HG03558 (cell line): ENCODE measurements around the gene KNDC1.
"Not testable (repeated sequence)": the region's sequence is repeated elsewhere in the genome, so short reads cannot be mapped to it uniquely, and the experiment has no call there.

Source experiments
- ATAC-seq: cut with Tn5 transposase; IDR thresholded peaks from one replicate; pipeline ENCODE4 v1.9.1; 2021; ENCODE audit warnings: moderate number of reproducible peaks; ENCODE audit not compliant: unreplicated experiment; ENCODE audit errors: extremely low read depth

Gene KNDC1

DNA sequence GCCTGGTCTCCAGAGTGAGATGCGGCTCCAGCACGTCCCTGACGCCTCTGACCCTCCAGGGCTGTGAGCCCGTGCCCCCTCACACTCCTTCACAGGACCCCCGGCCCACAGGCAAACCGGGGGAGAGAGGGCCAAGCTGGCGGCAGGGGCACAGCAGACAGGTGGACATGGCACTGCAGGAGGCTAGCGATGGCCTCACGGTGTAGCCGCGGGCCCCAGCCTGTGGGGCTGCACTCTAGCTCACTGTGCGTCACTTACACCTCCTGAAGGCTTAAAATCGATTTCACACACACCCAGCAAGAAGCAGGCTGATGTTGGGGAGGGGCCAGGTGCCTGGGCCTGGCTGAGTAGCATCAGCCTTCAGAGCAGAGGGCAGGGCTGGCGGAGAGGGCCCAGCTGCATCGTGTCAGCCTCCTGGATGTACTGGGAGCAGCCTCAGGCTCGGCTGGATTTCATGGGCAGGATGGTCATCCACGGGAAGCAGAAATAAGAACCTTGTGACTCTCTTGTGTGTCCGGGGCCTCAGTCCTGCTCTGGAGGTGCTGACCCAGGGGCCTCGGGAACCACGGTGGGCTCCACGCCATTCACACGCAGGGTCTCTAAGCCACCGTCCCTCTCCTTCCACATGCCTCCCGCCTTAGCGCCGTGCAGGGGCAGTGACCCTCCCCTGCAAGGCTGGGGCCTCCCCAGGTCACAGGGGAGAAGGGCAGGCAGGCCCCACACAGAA, 19.4 kb upstream of the KNDC1 start:
- ATAC-seq, result no peak

DNA sequence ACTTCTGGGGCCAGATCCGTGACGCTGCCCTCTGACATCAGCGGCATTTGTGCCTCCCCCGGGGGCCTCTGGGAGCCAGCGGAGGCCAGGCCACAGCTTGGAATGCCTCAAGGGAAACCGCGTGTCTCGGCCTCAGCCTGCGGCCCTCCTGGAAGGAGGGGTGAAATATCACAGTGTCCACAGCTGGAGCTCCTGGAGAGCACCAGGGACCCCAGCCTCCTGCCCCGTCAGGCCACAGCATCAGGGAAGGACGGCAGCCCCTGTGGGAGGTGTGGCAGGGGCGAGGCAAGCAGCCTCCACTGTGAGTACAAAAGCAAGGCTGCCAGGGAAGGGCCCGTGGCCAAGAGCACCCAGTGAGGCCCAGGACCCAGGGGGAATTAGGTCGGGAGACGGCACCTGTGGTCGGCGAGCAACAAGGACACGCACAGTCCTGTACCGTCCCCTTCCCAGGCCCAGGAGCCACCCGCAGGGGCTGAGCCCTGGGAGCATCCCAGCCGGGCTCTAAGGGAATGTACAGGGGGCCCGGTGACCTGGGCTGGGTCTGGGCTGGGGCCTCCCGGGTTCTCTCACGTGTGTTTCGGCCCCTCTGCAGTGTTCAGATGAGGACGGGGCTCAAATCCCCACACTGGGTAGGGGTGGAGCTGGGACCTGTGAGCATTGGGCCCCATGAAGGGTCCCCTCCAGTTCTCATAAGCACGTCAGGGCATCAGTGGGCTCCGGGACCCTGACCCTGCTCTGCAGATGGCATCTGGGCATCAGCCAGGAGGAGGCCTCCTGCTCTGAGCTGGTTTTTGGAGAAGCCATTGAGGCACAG, 18.7 kb upstream of the KNDC1 start:
- ATAC-seq, result no peak

DNA sequence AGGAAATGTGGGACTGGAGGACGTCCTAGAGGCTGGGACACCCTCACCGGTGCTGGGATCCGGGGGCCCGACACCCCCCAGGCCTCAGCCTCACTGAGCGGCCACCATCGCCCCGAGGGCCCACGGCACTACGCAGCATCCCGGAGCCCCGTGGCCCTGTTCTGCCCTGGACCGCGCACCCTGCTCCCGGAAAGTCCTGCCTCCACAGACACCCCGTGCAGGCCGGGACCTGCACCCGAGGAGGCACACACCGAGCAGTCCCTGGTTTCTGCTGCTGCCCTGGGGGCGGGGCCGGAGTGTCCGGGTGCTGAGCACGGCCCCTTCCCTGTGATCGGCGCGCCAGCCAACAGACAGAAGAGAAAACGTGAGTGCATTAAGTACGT, 18.1 kb upstream of the KNDC1 start:
- no peak for ATAC-seq

DNA sequence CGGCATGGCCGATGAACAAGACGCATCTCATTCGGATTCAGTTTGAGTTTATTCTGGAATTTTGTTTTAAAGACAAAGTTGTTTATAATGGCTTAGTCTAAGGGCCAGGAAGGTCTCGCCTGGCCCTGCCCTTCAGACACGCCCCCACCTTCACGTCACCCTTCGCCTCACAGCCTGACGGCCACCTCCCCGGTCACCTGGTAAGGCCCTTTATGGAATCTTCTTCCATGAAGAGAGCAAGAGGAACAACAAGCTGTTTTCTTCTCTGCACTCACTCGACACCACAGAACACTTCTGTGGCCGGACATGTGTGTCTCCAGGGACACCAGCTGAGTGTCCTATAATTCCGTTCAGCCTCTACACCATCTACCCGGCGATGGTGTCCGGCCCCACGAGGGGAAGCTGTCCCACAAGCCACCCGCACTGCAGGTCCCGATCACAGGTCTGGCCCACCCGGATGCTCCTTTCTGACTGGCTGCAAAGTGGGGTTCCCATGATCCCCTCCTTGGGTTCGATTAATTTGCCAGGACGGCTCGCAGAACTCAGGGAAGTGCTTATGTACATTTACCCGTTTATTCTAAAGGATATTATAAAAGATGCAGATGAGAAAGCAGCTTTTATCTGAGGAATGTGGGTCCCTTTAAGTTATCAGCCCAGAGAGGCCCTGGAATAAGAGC, 17.4 kb upstream of the KNDC1 start:
- no peak for ATAC-seq

DNA sequence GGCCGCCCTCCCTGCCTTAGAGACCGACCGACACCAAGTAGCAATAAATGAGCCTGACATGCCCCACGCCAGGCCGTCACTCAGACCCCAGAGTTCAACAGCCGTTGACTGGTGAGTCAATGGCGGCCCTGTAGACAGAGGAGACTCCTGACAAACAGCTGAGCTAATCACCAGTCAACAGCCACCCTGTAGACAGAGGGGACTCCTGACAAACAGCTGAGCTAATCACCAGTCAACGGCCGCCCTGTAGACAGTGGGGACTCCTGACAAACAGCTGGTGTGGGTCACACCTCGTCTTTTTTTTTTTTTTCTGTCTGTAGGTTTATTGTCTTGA, 16.9 kb upstream of the KNDC1 start:
- no peak for ATAC-seq

DNA sequence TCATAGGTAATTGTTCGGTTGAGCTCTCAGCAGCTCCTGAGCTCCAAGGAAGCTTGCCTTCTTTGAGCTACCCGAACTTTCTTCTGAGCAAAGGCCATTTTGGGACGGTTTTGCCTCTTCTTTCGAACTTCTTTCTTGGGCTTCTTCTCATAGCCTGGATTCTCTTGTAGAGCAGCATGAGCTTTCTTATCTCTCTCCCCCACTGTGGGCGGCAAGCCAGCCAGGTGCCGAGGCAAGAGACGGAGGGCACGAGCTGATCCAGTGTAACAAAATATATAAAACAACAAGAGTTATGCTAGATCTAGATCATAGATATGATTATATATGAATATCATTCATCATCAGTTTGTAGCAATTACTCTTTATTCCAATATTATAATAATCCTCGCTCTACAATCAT, 16.5 kb upstream of the KNDC1 start:
- no peak for ATAC-seq

DNA sequence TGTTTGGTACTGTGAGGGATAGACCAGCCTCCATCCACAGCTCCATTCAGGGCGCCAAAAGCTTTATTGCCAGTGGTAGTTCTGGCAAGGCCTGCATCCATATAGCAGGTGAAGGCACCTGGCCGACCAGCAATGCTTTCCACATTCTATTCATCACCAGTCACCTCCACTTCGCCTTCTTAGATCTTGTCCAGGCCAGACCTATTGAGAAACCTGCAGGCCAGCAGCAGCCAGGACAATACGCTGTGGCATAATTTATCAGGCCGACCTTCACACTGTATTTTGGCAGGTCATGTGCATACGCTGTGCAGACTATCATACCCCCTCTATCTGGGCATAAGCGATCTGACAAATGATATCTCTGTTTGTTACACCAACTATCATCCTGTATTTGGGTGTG, 15.2 kb upstream of the KNDC1 start:
- ATAC-seq, result no peak

DNA sequence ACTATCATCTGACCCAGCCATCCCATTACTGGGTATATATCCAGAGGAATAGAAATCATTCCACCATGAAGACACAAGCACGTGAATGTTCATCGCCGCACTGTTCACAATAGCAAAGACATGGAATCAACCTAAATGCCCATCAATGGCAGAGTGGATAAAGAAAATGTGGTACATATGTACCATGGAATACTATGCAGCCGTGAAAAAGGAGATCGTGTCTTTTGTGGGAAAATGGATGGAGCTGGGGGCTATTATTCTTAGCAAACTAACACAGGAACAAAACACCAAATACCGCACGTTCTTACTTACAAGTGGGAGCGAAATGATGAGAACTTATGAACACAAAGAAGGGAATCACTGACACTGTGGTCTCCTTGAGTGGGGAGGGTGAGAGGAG, 9.8 kb upstream of the KNDC1 start:
- no peak for ATAC-seq

DNA sequence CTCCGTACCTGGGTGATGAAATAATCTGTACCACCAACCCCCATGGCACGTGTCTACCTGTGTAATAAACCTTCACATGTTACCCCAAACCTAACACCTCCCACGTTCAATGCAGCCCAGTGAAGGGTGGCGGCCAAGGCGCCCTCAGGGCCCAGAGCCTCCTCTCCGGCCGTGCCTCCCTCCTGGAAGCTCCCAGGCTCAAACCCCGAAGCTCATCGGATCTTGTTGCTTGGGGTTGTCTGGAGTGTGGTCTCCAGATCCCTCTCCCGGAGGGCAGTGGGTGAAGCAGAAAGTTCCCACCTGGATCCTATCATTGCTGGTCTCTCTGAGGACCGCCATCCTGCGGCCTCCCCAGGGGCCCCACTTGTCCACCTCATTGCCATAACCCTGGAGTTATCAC, 9.4 kb upstream of the KNDC1 start:
- ATAC-seq, result no peak

DNA sequence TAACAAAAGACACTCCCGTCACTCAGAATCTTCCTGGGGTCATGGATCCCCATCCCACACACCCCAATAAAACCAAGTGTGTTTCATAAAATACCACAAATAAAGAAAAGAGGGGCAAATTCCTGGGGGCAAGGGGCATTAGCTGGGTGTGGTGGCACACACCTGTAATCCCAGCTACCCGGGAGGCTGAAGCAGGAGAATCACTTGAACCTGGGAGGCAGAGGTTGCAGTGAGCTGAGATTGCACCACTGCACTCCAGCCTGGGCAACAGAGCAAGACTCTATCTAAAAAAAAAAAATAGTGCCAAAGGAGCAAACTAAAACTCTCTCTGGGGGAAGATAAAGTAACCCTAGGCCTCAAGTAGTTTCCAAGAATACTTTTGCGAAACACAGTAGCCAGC, 8.9 kb upstream of the KNDC1 start:
- ATAC-seq, result not testable (repeated sequence)

DNA sequence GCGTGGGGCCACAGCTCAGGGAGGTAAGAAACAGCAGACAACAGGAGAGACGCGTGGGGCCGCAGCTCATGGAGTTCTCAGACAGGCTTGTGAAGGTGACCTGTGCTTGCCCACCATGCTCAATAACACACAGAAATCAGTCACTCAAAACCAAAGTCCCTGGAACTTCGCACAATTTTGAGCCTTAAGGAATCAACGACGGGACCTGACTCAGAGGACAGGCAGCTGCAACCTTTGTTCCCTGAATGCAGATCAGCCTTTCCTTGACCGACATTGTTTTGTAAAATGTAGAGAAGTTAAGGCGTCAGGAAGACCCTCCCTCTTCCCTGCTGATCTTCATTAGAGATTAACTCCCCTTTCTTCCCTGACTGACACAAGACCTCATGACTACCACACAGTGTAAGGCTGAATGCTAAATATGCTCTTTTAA, 8.5 kb upstream of the KNDC1 start:
- ATAC-seq, result no peak

DNA sequence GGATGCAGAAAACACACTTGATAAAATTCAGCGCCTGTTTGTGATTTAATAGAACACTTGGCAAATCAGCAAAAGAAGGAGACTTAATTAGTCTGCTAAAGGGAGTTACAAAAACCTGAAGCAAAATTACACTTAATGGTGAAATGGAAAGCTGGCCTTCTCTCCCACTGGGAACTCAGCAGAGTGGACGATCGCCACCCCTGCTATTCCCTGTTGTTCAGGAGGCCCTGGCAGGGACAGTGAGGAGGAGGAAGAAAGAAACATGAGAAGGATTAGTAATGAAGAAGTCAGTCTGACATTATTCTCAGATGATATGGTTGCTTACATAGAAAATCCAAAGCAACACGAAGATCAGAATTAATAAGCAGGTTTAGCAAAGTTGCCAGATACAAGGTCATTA, 5.6 kb upstream of the KNDC1 start:
- no peak for ATAC-seq

DNA sequence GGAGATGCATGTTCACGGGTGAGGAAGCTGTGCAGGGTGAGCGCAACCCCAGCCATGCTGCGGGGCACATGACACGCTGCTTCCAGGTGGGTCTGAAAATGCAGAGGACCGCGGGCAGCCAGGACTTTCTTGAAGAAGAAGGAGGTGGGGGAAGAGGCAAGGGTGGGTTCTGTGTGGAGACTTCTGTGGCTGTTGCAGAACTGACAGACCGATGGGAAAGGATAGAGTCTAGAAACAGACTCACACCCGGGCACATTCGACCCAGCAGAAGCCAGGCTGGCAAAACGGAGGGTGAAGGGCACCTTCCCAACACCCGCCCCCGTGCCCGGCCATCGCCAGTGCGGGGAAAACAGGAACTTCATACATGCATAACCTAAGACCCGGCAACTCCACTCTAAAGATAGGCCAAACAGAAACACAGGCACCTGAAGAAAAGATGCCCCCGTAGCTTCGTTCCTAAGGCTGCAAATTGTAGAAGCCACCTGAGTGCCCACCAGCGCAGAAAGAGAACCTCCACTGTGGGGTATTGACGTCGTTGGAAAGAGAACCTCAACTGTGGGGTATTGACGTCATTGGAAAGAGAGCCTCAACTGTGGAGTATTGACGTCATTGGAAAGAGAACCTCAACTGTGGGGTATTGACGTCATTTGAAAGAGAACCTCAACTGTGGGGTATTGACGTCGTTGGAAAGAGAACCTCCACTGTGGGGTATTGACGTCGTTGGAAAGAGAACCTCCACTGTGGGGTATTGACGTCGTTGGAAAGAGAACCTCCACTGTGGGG, 4.8 kb upstream of the KNDC1 start:
- no peak for ATAC-seq

DNA sequence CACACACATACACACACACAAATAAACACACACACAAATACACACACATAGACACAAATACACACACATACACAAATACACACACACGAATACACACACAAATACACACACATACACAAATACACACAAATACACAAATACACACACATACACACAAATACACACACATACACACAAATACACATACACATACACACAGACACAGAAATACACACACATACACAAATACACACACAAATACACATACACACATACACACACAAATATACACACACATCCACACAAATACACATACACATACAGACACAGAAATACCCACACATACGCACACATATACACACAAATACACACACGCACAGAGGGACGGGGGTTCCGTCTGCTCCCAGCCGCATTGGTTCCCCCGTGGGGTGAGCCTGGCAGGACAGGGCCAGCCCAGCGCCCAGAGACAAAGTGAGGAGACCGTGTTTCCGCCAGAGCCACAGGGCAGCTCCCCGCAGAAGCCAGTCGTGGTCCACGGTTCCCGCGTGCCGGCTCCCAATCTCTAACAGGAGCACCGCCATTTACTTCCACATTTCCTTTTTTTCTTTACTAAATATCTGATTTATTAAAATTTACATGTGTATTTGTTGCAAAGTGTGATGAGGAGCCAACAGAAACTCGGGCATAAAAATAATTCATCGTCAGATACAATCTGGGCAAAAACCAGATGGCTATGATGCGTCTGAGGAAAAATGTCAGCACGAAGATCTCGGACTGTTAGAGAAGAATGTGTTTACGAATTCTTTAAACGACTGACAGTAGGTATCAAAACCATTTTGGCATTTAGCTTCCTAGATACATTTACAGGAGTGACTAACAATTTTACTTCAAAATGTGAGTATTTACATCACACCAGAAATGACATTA, 3.1 kb upstream of the KNDC1 start:
- ATAC-seq, result no peak

DNA sequence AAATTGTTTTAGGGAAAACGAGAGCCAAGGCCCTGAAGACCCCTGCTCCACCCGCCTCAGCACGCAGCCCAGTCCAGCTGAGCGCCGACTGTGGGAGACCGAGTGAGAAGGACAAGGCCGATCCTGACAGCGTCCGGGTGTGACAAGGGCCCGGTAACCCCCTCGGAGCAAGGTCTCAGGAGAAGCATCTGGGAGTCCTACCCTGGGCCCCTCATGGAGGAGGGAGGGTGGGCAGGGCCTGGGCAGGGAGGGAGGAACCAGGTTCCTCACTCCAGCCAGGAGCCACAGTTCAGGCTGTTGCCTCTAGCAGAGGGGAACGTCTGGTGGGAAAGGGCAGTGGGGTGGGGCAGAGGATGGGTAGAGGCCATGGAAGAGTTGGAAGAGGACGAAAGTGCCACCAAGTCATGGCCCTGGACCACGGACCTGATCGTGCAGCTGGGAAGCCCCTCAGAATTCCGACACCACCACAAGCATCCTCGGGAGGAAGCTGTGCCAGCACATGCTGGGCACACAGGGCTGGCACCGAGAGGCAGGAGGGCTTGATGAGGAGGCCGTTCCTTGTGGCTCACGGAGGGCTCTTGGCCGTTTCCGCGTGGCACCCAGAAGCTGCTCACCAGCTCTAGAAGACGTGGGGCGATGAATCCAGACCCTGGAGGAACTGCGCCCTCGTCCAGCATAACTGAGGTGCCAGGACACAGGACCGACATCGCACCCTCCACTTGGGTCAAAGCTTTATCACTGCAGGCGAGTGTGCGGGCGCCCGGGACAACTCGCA, 2.2 kb upstream of the KNDC1 start:
- ATAC-seq, result no peak

DNA sequence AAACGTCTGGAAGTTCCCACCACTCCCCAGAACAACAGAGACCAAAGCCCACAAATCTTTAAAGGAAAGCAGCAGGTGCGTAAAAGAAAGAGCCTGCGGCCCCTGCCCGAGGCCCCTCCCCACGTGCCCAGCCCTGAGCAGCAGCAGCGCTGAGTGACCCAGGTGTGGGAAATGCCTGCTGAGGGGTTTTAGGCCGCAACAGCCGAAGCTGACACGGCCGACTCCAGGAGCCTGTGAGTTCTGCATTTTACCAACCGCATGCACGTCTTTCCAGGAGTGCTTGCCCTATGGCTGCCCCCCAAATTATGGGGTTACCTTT, 1.6 kb upstream of the KNDC1 start:
- ATAC-seq, result no peak

DNA sequence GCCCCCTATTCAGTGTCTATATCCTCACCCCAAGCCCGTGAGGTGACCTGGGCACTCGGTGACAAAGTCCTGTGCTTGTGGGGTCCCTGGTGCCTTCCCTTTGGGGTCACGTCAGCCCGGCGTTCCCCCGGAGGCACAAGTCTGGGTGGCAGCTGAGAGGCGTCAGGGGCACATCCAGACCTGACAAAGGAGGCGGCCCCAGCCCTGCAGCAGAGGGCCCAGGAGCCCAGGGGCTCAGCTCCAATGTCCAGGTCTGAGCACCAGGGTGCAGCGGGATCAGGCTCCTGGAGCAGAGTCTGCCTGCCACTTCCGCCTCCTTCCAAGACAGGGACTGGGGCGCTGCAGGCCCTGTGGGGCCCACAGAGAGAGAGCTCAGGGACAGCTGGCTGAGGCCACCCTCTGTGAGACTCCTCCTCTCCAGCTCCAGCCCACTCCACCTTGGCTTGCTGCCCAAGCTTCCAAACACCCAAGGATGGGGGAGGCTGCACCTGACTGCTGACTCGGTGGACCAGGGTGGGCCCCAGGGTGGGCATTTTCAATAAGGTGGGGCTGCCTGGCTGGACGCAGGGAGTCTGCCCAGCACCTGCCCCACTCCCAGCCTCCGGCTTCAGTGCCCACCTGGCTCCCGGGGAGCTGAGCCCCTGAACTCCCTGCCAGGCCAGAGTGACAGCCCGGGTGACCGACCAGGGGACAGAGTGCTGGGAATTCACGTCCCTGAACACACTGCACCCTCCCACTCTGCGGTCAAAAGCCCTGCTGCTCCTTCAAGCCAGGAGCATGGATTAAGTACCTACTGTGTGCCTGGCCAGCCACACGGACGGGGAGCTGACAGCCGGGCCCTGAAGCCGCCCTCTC, 1.0 kb upstream of the KNDC1 start:
- no peak for ATAC-seq

DNA sequence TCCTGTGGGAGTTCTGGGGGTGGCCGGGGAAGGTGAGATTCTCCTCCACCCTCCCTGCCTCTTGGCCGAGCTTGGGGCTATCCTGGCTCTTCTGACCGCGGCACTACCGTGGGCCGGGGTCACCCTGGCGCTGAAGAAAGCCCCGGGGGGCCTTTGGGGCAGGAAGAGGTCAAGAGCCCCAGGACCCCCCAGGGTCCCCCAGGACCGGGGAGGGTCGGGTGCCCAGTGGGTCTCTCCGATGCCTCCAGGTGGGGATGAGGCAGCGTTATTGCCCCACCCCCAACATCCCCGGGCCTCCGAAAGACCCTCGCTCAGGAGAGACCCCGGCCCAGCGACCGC, 439 bp upstream of the KNDC1 start:
- ATAC-seq, result no peak
